Panc1 (cell line): Measurements from ENCODE around the gene SLC35D2.

Experiments
- CTCF ChIP-seq: fragments of 450-650 bp; IDR thresholded peaks from 2 replicates; pipeline ENCODE4 v1.5.1; 2017; ENCODE audit warnings: mild to moderate bottlenecking
- POLR2AphosphoS5 ChIP-seq: IDR thresholded peaks from 2 replicates; pipeline ENCODE4 v1.6.1; 2012; ENCODE audit warnings: mild to moderate bottlenecking, low read depth, low read length, moderate library complexity
- REST ChIP-seq, 2 experiments: IDR thresholded peaks; 2 replicates each; pipeline ENCODE4 v1.6.1; 2011 to 2012; ENCODE audit warnings: low read depth in 2 of 2, control low read depth in 1 of 2, low read length in 1 of 2, mild to moderate bottlenecking in 1 of 2, moderate library complexity in 1 of 2; ENCODE audit not compliant: insufficient read depth in 1 of 2
- TCF7L2 ChIP-seq: IDR thresholded peaks from 2 replicates; pipeline ENCODE4 v1.6.1; 2011; ENCODE audit warnings: mild to moderate bottlenecking, low read depth, low read length, inconsistent platforms

GRCh38 chr9:96305171-96305570 lies 78.3 kb downstream of the SLC35D2 start:
- TF ChIP-seq CTCF (no peak), POLR2AphosphoS5 (no peak), REST (IDR thresholded peaks at IDR 0.05; ENCODE audit: insufficient read depth in 1 of 2, low read depth in 2 of 2, low read length in 1 of 2) (no peak), TCF7L2 (no peak)
